ENCODE measurements around the gene BCAS3.

The BCAS3 gene

GRCh38 chr17:60677308-60678117 lies at the start of gene BCAS3:
Gene BCAS3, plus strand, starts transcription at chr17:60677851.
- TF ChIP-seq POLR2A (IDR thresholded peaks at IDR 0.05; ENCODE audit: low read length) = peak; percentile 86
- TF ChIP-seq GATA1 (IDR thresholded peaks at IDR 0.05; ENCODE audit: low read depth, low read length) = no peak
- peak; percentile 99 for DNase-seq

- no peak for DNase-seq
- no peak for TF ChIP-seq GATA1 (IDR thresholded peaks at IDR 0.05; ENCODE audit: low read depth, low read length)
- no peak for TF ChIP-seq POLR2A (IDR thresholded peaks at IDR 0.05; ENCODE audit: low read length)
These were observed 49.3 kb upstream of the BCAS3 start for GRCh38 chr17:60628252-60628889.

DNA sequence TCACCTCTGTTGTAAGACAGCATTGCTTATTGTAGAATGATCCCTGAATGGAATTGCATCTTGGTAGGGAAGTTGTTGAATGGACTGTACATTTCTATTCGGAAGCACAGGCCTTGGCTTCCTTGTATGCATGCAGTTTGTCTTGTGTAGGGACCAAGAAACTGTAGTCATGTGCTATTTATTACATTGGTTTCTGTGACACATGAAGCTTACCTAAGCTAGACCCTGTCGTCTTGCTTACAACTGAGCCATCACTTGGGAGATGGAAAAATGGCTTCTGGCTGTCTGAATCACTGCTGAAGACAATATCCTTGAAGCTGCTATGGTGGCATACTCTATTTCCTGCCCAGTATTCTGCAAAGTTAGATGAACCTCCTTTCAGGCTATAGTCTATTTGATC lies 48.5 kb upstream of the BCAS3 start:
- no peak for DNase-seq
- no peak for TF ChIP-seq GATA1 (IDR thresholded peaks at IDR 0.05; ENCODE audit: low read depth, low read length)
- TF ChIP-seq POLR2A (IDR thresholded peaks at IDR 0.05; ENCODE audit: low read length) = no peak

GRCh38 chr17:60630352-60630751 lies 47.3 kb upstream of the BCAS3 start:
- no peak for DNase-seq
- TF ChIP-seq POLR2A (IDR thresholded peaks at IDR 0.05; ENCODE audit: low read length) = no peak

- no peak for TF ChIP-seq GATA1 (IDR thresholded peaks at IDR 0.05; ENCODE audit: low read depth, low read length)
- TF ChIP-seq POLR2A (IDR thresholded peaks at IDR 0.05; ENCODE audit: low read length) = no peak
- no peak for DNase-seq
These were observed 46.5 kb upstream of the BCAS3 start for GRCh38 chr17:60631119-60631518.

GRCh38 chr17:60637683-60638082 lies 40.0 kb upstream of the BCAS3 start:
- no peak for DNase-seq
- TF ChIP-seq GATA1 (IDR thresholded peaks at IDR 0.05; ENCODE audit: low read depth, low read length) = no peak
- no peak for TF ChIP-seq POLR2A (IDR thresholded peaks at IDR 0.05; ENCODE audit: low read length)

- no peak for TF ChIP-seq GATA1 (IDR thresholded peaks at IDR 0.05; ENCODE audit: low read depth, low read length)
- no peak for TF ChIP-seq POLR2A (IDR thresholded peaks at IDR 0.05; ENCODE audit: low read length)
- no peak for DNase-seq
These were observed 38.7 kb upstream of the BCAS3 start for GRCh38 chr17:60639019-60639330.

GRCh38 chr17:60640503-60640902 lies 37.1 kb upstream of the BCAS3 start:
- DNase-seq = peak; percentile 5 to 23
- TF ChIP-seq POLR2A (IDR thresholded peaks at IDR 0.05; ENCODE audit: low read length) (no peak), GATA1 (IDR thresholded peaks at IDR 0.05; ENCODE audit: low read depth, low read length) (no peak)

DNA sequence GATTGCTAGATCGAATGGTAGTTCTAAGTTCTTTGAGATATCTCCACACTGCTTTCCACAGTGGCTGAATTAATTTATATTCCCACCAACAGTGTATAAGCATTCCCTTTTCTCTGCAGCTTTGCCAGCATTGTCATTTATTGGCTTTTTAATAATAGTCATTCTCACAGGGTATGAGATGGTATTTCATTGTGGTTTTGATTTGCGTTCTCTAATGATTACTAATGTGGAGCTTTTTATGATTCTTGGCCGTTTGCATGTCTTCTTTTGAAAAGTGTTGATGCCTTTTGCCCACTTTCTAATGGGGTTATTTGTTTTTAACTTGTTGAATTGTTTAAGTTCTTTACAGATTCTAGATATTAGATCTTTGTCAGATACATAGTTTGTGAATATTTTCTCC lies 36.5 kb upstream of the BCAS3 start:
- DNase-seq = no peak

DNA sequence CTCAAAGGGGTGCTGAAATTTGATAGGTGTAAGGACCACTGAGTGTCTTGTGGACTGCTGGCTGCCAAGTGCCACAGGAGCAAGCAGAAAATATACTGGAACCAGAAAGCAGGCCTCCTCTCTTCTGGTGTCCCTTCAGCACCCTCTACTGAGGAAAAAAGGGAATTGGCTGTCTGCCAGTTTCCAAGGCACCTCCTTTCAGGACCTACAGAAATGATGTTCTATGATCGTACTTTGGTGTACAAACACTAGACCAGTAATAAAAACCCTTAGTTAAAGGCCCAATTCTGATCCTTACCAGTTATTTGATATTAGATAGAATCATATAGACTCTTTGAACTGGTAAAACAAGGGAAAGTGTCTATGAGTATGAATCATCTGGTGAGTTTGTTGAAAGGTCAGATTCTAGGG lies 35.8 kb upstream of the BCAS3 start:
- DNase-seq = peak; percentile 85 to 91
- TF ChIP-seq GATA1 (IDR thresholded peaks at IDR 0.05; ENCODE audit: low read depth, low read length) = no peak
- no peak for TF ChIP-seq POLR2A (IDR thresholded peaks at IDR 0.05; ENCODE audit: low read length)

More for the DNA sequence above, 36.5 kb upstream of the BCAS3 start:
- TF ChIP-seq GATA1 (IDR thresholded peaks at IDR 0.05; ENCODE audit: low read depth, low read length) = no peak
- TF ChIP-seq POLR2A (IDR thresholded peaks at IDR 0.05; ENCODE audit: low read length) = no peak

DNA sequence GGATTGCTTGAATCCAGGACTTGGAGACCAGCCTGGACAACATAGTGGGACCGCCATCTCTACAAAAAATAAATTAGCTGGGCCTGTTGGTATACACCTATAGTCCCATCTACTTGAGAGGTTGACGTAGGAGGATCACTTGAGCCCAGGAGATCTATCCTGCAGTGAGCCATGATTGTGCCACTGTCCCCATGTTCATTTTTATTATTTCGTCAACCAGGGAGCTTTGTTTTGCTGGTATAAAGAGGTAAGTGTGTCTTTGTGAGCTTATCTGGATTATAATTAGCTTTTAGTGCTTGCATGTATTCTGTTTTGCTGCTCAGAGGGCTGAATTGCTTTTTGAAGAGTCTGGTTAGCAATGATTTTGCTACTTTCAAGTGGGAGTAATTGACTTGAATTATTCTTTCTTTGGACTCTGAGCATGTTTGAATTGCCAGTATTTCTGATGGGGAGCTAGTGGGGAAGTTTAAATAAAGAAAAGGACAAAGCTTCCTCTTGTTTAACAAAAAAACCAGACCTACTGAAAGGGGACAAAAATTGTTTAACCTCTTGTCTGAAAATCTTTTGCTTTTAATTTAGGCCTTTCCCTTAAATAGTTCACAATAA lies 31.6 kb upstream of the BCAS3 start:
- no peak for TF ChIP-seq POLR2A (IDR thresholded peaks at IDR 0.05; ENCODE audit: low read length)
- no peak for TF ChIP-seq GATA1 (IDR thresholded peaks at IDR 0.05; ENCODE audit: low read depth, low read length)

GRCh38 chr17:60646701-60647100 lies 30.9 kb upstream of the BCAS3 start:
- no peak for TF ChIP-seq POLR2A (IDR thresholded peaks at IDR 0.05; ENCODE audit: low read length)
- no peak for DNase-seq

More for the DNA sequence above, 31.6 kb upstream of the BCAS3 start:
- no peak for DNase-seq

- TF ChIP-seq POLR2A (IDR thresholded peaks at IDR 0.05; ENCODE audit: low read length) (no peak), GATA1 (IDR thresholded peaks at IDR 0.05; ENCODE audit: low read depth, low read length) (no peak)
- no peak for DNase-seq
These were observed 29.9 kb upstream of the BCAS3 start for GRCh38 chr17:60647705-60648104.

DNA sequence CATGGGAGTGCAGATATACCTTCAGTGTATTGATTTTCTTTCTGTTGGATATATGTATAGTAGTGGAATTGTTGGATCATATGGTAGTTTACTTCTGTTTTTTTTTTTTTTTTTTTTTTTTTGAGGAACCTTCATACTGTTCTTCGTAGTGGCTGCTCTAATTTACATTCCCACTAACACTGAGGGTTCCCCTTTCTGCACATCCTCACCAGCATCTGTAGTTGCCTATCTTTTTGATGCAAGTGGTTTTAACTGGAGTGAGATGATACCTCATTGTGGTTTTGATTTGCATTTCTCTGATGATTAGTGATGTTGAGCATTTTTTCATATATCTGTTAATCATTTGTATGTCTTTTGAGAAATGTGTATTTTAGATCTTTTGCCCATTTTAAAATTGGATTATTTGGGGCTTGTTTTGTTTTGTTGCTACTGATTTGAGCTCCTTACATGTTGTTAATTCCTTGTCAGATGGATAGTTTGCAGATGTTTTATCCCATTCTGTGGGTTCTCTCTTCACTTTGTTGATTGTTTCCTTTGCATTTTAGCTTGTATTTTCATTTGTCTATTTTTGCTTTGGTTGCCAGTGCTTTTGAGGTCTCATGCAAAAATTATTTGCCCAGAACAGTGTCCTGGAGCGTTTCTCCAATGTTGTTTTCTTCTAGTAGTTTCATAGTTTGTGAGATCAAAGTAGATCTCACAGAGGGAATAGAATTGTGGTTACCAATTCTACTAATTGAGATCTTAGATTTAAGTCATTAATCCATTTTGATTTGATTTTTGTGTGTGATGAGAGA lies 25.0 kb upstream of the BCAS3 start:
- TF ChIP-seq POLR2A (IDR thresholded peaks at IDR 0.05; ENCODE audit: low read length) = no peak
- TF ChIP-seq GATA1 (IDR thresholded peaks at IDR 0.05; ENCODE audit: low read depth, low read length) = no peak
- no peak for DNase-seq

All from erythroblast (primary cell).